K562 (cell line): ENCODE measurements around the gene EGFL7. TPM values are rescaled to one million over a fixed set of nuclear protein-coding genes. Genes with fewer than 3 reads are reported as not detected.
A peak's percentile ranks its signal among the peaks of the same experiment; 100 is the strongest.

Experiments used
- CEBPG ChIP-seq, 3 experiments: fragments of 200-800 bp in 1 of 3; sonication (Bioruptor generic) in 1 of 3; sonication (generic) in 1 of 3; formaldehyde crosslinking in 1 of 3; IDR thresholded peaks in 2 of 3; conservative IDR thresholded peaks in 1 of 3; 2 replicates each; pipeline versions ENCODE4 v1.6.1 to v1.8.0; 2016 to 2022; ENCODE audit warnings: missing compliant biosample characterization in 2 of 3, missing genetic modification characterization in 2 of 3, mild to moderate bottlenecking in 1 of 3, missing genetic modification reagents in 1 of 3
- JUN ChIP-seq, 2 experiments: sonication (generic) in 1 of 2; formaldehyde crosslinking in 1 of 2; IDR thresholded peaks; 2 replicates each; pipeline versions ENCODE4 v1.6.1 to v1.8.0; 2012 to 2022; ENCODE audit warnings: borderline replicate concordance in 2 of 2, mild to moderate bottlenecking in 2 of 2, improper control_type of control experiment in 1 of 2, low read depth in 1 of 2, low read length in 1 of 2, missing genetic modification reagents in 1 of 2
- RBM39 ChIP-seq: fragments of 200-400 bp; formaldehyde crosslinking; optimal IDR thresholded peaks from 2 replicates; pipeline ENCODE3; 2018; ENCODE audit warnings: low read depth, low read length
- SMARCA5 ChIP-seq: fragments of 450-650 bp; IDR thresholded peaks from 2 replicates; pipeline ENCODE4 v1.6.1; 2016
- TBL1XR1 ChIP-seq, 2 experiments: IDR thresholded peaks; 2 replicates each; pipeline ENCODE4 v1.6.1; 2012; ENCODE audit warnings: improper control_type of control experiment in 2 of 2, low read length in 2 of 2, mild to moderate bottlenecking in 1 of 2
- TGIF2 ChIP-seq: sonication (generic); formaldehyde crosslinking; IDR thresholded peaks from 2 replicates; pipeline ENCODE4 v1.8.1; 2022; ENCODE audit warnings: mild to moderate bottlenecking, missing genetic modification reagents, moderate library complexity
- THRAP3 ChIP-seq: fragments of 450-650 bp; IDR thresholded peaks from 2 replicates; pipeline ENCODE4 v1.6.1; 2016; ENCODE audit warnings: mild to moderate bottlenecking, inconsistent platforms, borderline replicate concordance
- ZNF165 ChIP-seq: fragments of 250-450 bp; sonication (Bioruptor Pico); IDR thresholded peaks from 2 replicates; pipeline ENCODE4 v1.4.0; 2020; ENCODE audit warnings: borderline replicate concordance
- polyA plus RNA-seq, 8 experiments: library from polyadenylated mRNA; depleted of rRNA in 4 of 8; stranded (reverse) in 5 of 8; unstranded in 3 of 8; fragments of >200 nt; fragmentation: Nextera tagmentation in 2 of 8; fragmentation: Illumina TruSeq in 1 of 8; extraction: Ambion mirVana in 2 of 8; extraction: Trizol in 1 of 8; gene quantifications; 2 replicates each; pipeline versions ENCODE4 v1.2.1 to v1.2.3, GENCODE V29; 2011 to 2014; ENCODE audit warnings: inconsistent platforms in 1 of 8, missing spikeins in 1 of 8
- total RNA-seq, 7 experiments: library from RNA; depleted of rRNA in 6 of 7; stranded (reverse); fragments of >200 nt in 6 of 7; fragmentation: Illumina TruSeq in 2 of 7; extraction: Trizol in 2 of 7; gene quantifications; 2 replicates each; pipeline versions ENCODE4 v1.2.1 to v1.2.3, GENCODE V29; 2011 to 2021; ENCODE audit warnings: low replicate concordance in 1 of 7
- TF ChIP-seq, protein P1 (sequence below): sonication (generic); formaldehyde crosslinking; IDR thresholded peaks from 2 replicates; pipeline ENCODE4 v1.8.0; 2022; ENCODE audit warnings: missing genetic modification reagents, mild to moderate bottlenecking, borderline replicate concordance
- TF ChIP-seq, protein P2 (sequence below): fragments of 250-450 bp; sonication (Bioruptor Pico); IDR thresholded peaks from 2 replicates; pipeline ENCODE4 v1.8.0; 2022; ENCODE audit warnings: moderate library complexity, mild to moderate bottlenecking, inconsistent platforms
- TF ChIP-seq, protein P3 (sequence below): fragments of 250-450 bp; sonication (Bioruptor Pico); IDR thresholded peaks from 2 replicates; pipeline ENCODE4 v1.5.0; 2022; ENCODE audit warnings: mild to moderate bottlenecking
- TF ChIP-seq, protein P4 (sequence below): fragments of 200-600 bp; sonication (generic); IDR thresholded peaks from one replicate; pipeline ENCODE4 v1.6.1; 2012; ENCODE audit warnings: mild to moderate bottlenecking, low read depth, low read length, inconsistent platforms

Gene EGFL7
- total and polyA plus RNA-seq, 9 of the 15 experiments (the other 6 are each of a cell fraction or from before 2014, with no cell fraction given) = 1.5 to 286 (median 55.5) TPM

DNA sequence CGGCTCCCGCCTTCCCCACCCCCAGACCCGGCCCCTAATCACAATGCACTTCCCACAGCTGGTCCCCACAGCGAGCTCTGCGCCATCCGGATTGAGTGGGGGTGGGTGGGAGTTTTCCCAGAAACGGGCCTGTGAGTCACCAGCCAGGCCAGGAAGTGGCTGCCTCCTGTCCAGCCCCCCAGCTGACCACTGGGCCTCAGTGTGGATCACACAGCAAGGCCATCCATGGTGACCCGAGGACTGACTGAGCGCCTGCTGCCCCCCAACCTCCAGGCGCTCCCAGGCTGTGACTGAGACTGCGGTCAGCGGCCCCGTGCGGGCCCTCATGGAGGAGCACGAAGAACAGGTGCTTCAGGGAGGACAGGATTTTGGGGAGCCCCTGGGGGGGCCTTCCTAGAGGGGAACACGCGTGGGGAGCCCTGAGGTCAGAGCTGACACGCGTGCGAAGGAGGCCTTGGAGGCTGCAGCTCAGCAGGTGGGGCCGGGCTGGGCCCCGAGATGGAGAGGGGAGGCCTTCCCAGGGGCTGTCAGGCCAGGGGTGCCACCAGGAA lies 48.3 kb upstream of the EGFL7 start (continued):
- TF ChIP-seq ZNF165 (CRISPR knock-in tag) (no peak), TBL1XR1 (IDR thresholded peaks at IDR 0.05; ENCODE audit: low read length in 2 of 2) (peak in 1 of 2 experiments; percentile 46; a peak in 1 of 4 replicates), RBM39 (no peak), TGIF2 (CRISPR knock-in tag) (no peak), THRAP3 (no peak), CEBPG (CRISPR knock-in tag; IDR thresholded peaks at IDR 0.05) (no peak), CEBPG (tag; conservative IDR thresholded peaks at IDR 0.05 in 1 of 2, IDR thresholded peaks at IDR 0.05 in 1 of 2) (no peak), JUN (IDR thresholded peaks at IDR 0.05; ENCODE audit: borderline replicate concordance, low read depth, low read length) (peak; percentile 82), JUN (CRISPR knock-in tag; IDR thresholded peaks at IDR 0.05; ENCODE audit: borderline replicate concordance) (no peak), SMARCA5 (no peak)
- TF ChIP-seq, protein P1, sequence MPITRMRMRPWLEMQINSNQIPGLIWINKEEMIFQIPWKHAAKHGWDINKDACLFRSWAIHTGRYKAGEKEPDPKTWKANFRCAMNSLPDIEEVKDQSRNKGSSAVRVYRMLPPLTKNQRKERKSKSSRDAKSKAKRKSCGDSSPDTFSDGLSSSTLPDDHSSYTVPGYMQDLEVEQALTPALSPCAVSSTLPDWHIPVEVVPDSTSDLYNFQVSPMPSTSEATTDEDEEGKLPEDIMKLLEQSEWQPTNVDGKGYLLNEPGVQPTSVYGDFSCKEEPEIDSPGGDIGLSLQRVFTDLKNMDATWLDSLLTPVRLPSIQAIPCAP (CRISPR knock-in tag) = no peak
- TF ChIP-seq, protein P2, sequence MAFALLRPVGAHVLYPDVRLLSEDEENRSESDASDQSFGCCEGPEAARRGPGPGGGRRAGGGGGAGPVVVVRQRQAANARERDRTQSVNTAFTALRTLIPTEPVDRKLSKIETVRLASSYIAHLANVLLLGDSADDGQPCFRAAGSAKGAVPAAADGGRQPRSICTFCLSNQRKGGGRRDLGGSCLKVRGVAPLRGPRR (CRISPR knock-in tag) = no peak
- TF ChIP-seq, protein P3, sequence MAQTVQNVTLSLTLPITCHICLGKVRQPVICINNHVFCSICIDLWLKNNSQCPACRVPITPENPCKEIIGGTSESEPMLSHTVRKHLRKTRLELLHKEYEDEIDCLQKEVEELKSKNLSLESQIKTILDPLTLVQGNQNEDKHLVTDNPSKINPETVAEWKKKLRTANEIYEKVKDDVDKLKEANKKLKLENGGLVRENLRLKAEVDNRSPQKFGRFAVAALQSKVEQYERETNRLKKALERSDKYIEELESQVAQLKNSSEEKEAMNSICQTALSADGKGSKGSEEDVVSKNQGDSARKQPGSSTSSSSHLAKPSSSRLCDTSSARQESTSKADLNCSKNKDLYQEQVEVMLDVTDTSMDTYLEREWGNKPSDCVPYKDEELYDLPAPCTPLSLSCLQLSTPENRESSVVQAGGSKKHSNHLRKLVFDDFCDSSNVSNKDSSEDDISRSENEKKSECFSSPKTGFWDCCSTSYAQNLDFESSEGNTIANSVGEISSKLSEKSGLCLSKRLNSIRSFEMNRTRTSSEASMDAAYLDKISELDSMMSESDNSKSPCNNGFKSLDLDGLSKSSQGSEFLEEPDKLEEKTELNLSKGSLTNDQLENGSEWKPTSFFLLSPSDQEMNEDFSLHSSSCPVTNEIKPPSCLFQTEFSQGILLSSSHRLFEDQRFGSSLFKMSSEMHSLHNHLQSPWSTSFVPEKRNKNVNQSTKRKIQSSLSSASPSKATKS (CRISPR knock-in tag) = no peak
- TF ChIP-seq, protein P4, sequence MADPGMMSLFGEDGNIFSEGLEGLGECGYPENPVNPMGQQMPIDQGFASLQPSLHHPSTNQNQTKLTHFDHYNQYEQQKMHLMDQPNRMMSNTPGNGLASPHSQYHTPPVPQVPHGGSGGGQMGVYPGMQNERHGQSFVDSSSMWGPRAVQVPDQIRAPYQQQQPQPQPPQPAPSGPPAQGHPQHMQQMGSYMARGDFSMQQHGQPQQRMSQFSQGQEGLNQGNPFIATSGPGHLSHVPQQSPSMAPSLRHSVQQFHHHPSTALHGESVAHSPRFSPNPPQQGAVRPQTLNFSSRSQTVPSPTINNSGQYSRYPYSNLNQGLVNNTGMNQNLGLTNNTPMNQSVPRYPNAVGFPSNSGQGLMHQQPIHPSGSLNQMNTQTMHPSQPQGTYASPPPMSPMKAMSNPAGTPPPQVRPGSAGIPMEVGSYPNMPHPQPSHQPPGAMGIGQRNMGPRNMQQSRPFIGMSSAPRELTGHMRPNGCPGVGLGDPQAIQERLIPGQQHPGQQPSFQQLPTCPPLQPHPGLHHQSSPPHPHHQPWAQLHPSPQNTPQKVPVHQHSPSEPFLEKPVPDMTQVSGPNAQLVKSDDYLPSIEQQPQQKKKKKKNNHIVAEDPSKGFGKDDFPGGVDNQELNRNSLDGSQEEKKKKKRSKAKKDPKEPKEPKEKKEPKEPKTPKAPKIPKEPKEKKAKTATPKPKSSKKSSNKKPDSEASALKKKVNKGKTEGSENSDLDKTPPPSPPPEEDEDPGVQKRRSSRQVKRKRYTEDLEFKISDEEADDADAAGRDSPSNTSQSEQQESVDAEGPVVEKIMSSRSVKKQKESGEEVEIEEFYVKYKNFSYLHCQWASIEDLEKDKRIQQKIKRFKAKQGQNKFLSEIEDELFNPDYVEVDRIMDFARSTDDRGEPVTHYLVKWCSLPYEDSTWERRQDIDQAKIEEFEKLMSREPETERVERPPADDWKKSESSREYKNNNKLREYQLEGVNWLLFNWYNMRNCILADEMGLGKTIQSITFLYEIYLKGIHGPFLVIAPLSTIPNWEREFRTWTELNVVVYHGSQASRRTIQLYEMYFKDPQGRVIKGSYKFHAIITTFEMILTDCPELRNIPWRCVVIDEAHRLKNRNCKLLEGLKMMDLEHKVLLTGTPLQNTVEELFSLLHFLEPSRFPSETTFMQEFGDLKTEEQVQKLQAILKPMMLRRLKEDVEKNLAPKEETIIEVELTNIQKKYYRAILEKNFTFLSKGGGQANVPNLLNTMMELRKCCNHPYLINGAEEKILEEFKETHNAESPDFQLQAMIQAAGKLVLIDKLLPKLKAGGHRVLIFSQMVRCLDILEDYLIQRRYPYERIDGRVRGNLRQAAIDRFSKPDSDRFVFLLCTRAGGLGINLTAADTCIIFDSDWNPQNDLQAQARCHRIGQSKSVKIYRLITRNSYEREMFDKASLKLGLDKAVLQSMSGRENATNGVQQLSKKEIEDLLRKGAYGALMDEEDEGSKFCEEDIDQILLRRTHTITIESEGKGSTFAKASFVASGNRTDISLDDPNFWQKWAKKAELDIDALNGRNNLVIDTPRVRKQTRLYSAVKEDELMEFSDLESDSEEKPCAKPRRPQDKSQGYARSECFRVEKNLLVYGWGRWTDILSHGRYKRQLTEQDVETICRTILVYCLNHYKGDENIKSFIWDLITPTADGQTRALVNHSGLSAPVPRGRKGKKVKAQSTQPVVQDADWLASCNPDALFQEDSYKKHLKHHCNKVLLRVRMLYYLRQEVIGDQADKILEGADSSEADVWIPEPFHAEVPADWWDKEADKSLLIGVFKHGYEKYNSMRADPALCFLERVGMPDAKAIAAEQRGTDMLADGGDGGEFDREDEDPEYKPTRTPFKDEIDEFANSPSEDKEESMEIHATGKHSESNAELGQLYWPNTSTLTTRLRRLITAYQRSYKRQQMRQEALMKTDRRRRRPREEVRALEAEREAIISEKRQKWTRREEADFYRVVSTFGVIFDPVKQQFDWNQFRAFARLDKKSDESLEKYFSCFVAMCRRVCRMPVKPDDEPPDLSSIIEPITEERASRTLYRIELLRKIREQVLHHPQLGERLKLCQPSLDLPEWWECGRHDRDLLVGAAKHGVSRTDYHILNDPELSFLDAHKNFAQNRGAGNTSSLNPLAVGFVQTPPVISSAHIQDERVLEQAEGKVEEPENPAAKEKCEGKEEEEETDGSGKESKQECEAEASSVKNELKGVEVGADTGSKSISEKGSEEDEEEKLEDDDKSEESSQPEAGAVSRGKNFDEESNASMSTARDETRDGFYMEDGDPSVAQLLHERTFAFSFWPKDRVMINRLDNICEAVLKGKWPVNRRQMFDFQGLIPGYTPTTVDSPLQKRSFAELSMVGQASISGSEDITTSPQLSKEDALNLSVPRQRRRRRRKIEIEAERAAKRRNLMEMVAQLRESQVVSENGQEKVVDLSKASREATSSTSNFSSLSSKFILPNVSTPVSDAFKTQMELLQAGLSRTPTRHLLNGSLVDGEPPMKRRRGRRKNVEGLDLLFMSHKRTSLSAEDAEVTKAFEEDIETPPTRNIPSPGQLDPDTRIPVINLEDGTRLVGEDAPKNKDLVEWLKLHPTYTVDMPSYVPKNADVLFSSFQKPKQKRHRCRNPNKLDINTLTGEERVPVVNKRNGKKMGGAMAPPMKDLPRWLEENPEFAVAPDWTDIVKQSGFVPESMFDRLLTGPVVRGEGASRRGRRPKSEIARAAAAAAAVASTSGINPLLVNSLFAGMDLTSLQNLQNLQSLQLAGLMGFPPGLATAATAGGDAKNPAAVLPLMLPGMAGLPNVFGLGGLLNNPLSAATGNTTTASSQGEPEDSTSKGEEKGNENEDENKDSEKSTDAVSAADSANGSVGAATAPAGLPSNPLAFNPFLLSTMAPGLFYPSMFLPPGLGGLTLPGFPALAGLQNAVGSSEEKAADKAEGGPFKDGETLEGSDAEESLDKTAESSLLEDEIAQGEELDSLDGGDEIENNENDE = no peak
